Parietal lobe (tissue), 1 donor: ENCODE measurements around the gene PRR15L. TPM values are rescaled to one million over a fixed set of nuclear protein-coding genes. Genes with fewer than 3 reads are reported as not detected.

Experiments used
- total RNA-seq: library from RNA; depleted of rRNA; stranded (reverse); fragments of >200 nt; gene quantifications from one replicate; pipeline ENCODE4 v1.2.3, GENCODE V29; 2014

Gene PRR15L
- total RNA-seq, result not detected

GRCh38 chr17:47957591-47958490 lies at the start of gene PRR15L:
Gene PRR15L (minus strand): TSS chr17:47957883. CDS start chr17:47953234, 4,649 bp downstream.

GRCh38 chr17:47970725-47971499 lies 13.2 kb upstream of the PRR15L start, which contains the start of gene CDK5RAP3:
Gene CDK5RAP3 (plus strand): TSS chr17:47971113. CDS start chr17:47971147, 34 bp downstream.

GRCh38 chr17:47941246-47942095 lies 16.2 kb downstream of the PRR15L start, which contains the start of gene PNPO:
Gene PNPO (plus strand): TSS chr17:47941571. CDS start chr17:47941676, 105 bp downstream.

Other genes with a start within 250 kb of the PRR15L start
- not detected for gene TBX21, start 224.6 kb downstream of the PRR15L start, total RNA-seq
- gene OSBPL7, start 136.1 kb downstream of the PRR15L start, total RNA-seq, result 17.8 TPM
- 13.5 TPM for gene MRPL10, start 126.3 kb downstream of the PRR15L start, total RNA-seq
- gene LRRC46, start 126.2 kb downstream of the PRR15L start, total RNA-seq, result not detected
- gene SCRN2, start 116.6 kb downstream of the PRR15L start, total RNA-seq, result 37.6 TPM
- gene SP6, start 106.7 kb downstream of the PRR15L start, total RNA-seq, result not detected
- 1.3 TPM for gene SP2, start 61.6 kb downstream of the PRR15L start, total RNA-seq
- gene PNPO, start 16.3 kb downstream of the PRR15L start, total RNA-seq, result 6.9 TPM
- 117 TPM for gene CDK5RAP3, start 13.2 kb upstream of the PRR15L start, total RNA-seq
- gene COPZ2, start 79.9 kb upstream of the PRR15L start, total RNA-seq, result not detected
- gene NFE2L1, start 90.5 kb upstream of the PRR15L start, total RNA-seq, result 32.9 TPM
- gene CBX1, start 143.6 kb upstream of the PRR15L start, total RNA-seq, result 83.3 TPM
- 8.8 TPM for gene SNX11, start 149.9 kb upstream of the PRR15L start, total RNA-seq